GM23338 (cell line): Measurements from ENCODE around the gene NSUN7.

Experiments
- CREB1 ChIP-seq: fragments of 250-450 bp; sonication (Bioruptor Pico); IDR thresholded peaks from 2 replicates; pipeline ENCODE4 v1.5.0; 2020; ENCODE audit warnings: low read depth, mild to moderate bottlenecking, moderate library complexity
- CTCF ChIP-seq, 2 experiments: fragments of 200-600 bp in 1 of 2; sonication (generic) in 1 of 2; conservative IDR thresholded peaks; 2 replicates each; pipeline versions ENCODE4 v1.5.1 to v1.6.1; 2016 to 2017; ENCODE audit warnings: antibody characterized with exemption in 2 of 2, low read depth in 2 of 2, mild to moderate bottlenecking in 2 of 2, moderate library complexity in 1 of 2
- ETS1 ChIP-seq: IDR thresholded peaks from 2 replicates; pipeline ENCODE4 v1.6.1; 2016; ENCODE audit warnings: antibody characterized with exemption
- EZH2 ChIP-seq: fragments of 200-600 bp; sonication (generic); IDR thresholded peaks from one replicate; pipeline ENCODE4 v1.8.0; 2017; ENCODE audit warnings: antibody characterized with exemption, mild to moderate bottlenecking, low read depth; ENCODE audit not compliant: unreplicated experiment
- EZH2phosphoT487 ChIP-seq: fragments of 200-600 bp; sonication (generic); IDR thresholded peaks from one replicate; pipeline ENCODE4 v1.8.1; 2018; ENCODE audit warnings: antibody characterized with exemption; ENCODE audit not compliant: unreplicated experiment
- JUNB ChIP-seq: IDR thresholded peaks from one replicate; pipeline ENCODE4 v1.6.1; 2016; ENCODE audit warnings: antibody characterized with exemption; ENCODE audit not compliant: unreplicated experiment
- NANOG ChIP-seq: IDR thresholded peaks from 2 replicates; pipeline ENCODE4 v1.6.1; 2016; ENCODE audit warnings: antibody characterized with exemption, borderline replicate concordance
- POLR2AphosphoS5 ChIP-seq: IDR thresholded peaks from 2 replicates; pipeline ENCODE4 v1.6.1; 2016; ENCODE audit warnings: antibody characterized with exemption, low read depth
- REST ChIP-seq: IDR thresholded peaks from one replicate; pipeline ENCODE4 v1.6.1; 2018; ENCODE audit warnings: antibody characterized with exemption; ENCODE audit not compliant: unreplicated experiment
- ZNF114 ChIP-seq: fragments of 250-450 bp; sonication (Bioruptor Pico); IDR thresholded peaks from 2 replicates; pipeline ENCODE4 v1.5.0; 2020; ENCODE audit warnings: mild to moderate bottlenecking, moderate library complexity
- ZNF331 ChIP-seq: fragments of 250-450 bp; sonication (Bioruptor Pico); IDR thresholded peaks from 2 replicates; pipeline ENCODE4 v1.5.0; 2020; ENCODE audit warnings: low read depth, mild to moderate bottlenecking, moderate library complexity

GRCh38 chr4:40734497-40734896 lies 15.3 kb upstream of the NSUN7 start:
- TF ChIP-seq POLR2AphosphoS5: no peak
- no peak for TF ChIP-seq CTCF (conservative IDR thresholded peaks at IDR 0.05; ENCODE audit: low read depth in 2 of 2)
- TF ChIP-seq EZH2: no peak
- TF ChIP-seq ZNF331 (CRISPR knock-in tag): no peak
- TF ChIP-seq ETS1: no peak
- TF ChIP-seq REST: no peak
- TF ChIP-seq NANOG: no peak
- TF ChIP-seq JUNB: no peak
- no peak for TF ChIP-seq EZH2phosphoT487
- no peak for TF ChIP-seq CREB1 (CRISPR knock-in tag)
- TF ChIP-seq ZNF114 (CRISPR knock-in tag): no peak
